Right lung (tissue), 10 donors: ENCODE results near the gene PRDM12. TPM values are rescaled to one million over a fixed set of nuclear protein-coding genes. Genes with fewer than 3 reads are reported as not detected.

ENCODE experiments used
- DNase-seq, 2 donors: peaks; one replicate each; pipeline ENCODE4 v3.0.0-alpha.2; 2013
- long read RNA-seq, 8 donors: transcript quantifications; one replicate each; lab custom pipeline, GENCODE V29; 2026
- polyA plus RNA-seq, 5 donors: library from polyadenylated mRNA; unstranded; fragments of 120-200 nt; gene quantifications; one replicate each; pipeline versions ENCODE4 v1.2.1 to v1.2.3, GENCODE V29; 2013; ENCODE audit warnings: inconsistent platforms in 1 of 5, low replicate concordance in 1 of 5; ENCODE audit not compliant: insufficient read length in 5 of 5, insufficient read depth in 1 of 5

The PRDM12 gene
- not detected for polyA plus RNA-seq
- long read RNA-seq, donor 1 = 0 reads
- long read RNA-seq, donor 2 = 0 reads
- long read RNA-seq, donor 3 = 0 reads
- long read RNA-seq, donor 4 = 0 reads
- long read RNA-seq, donor 5 = 0 reads
- long read RNA-seq, donor 6 = 0 reads
- long read RNA-seq, donor 7 = 0 reads
- long read RNA-seq, donor 8 = 0 reads

DNA sequence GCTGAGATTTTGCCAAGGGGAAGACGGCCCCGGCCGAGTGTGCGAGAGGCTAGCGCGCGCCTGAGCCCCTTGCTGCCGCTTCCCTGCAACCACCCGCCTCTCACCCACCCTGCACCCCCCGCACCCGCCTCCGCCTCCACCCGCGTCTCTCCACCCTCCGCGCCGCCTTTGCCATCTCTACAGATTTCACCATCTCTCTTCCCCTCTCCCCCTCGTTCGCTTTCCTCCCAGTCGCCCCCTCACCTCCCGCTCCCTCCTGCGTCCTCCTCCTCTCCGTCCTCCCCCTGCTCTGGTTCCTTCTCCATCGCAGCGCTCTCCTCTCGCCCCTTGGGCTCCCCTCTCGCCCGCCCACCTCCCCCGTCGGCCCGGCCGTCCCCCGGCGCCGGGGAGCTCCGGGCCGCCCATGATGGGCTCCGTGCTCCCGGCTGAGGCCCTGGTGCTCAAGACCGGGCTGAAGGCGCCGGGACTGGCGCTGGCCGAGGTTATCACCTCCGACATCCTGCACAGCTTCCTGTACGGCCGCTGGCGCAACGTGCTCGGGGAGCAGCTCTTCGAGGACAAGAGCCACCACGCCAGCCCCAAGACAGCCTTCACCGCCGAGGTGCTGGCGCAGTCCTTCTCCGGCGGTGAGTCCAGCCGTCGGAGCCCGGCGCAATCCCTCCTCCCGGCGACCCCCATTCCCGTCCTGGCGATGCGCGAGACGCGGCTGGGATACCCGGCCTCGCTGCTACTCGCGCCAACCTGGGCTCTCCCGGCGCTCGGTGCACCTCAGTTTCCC lies at the start of gene PRDM12:
Gene PRDM12 (plus strand): TSS at position 344 of the 778 bp plus-strand sequence. CDS start 60 bp downstream, at position 404.
- DNase-seq = no peak

DNA sequence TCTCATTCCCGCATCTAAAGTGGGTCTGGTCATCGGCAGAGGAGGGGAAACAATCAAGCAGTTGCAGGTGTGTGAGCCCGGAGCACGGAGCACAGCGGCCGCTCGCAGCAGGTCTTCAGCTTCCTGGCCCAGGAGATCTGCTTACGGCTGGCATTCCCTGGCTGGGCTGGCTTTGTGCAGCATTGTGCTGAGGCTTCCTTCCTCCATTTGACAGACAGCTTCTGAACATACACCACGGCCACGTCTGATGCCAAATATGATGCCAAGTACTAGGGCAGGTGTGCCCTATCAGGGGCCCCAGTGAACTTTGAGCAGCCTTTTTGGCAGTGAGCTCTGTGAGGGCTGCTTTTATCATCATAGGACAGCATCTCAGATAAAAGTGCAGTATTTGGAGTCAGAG lies 47.9 kb upstream of the PRDM12 start:
- no peak for DNase-seq

DNA sequence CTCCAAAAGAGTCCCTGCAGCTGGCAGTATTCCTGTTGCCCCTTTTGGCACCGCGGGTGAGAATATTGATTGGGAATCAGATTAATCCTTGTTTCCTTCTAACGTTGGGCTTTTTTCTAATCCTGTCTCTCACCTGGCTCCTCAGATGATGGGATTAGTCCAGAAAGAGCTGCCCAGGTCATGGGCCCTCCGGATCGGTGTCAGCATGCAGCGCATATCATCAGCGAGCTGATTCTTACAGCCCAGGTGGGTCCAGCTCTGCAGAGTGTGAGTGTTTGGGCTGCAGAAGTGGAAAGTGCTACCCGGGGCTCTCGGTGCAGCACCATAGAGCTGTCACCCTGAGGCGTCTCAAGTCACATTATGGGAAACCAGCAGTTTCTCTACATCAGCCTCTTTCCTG lies 40.9 kb upstream of the PRDM12 start:
- no peak for DNase-seq

DNA sequence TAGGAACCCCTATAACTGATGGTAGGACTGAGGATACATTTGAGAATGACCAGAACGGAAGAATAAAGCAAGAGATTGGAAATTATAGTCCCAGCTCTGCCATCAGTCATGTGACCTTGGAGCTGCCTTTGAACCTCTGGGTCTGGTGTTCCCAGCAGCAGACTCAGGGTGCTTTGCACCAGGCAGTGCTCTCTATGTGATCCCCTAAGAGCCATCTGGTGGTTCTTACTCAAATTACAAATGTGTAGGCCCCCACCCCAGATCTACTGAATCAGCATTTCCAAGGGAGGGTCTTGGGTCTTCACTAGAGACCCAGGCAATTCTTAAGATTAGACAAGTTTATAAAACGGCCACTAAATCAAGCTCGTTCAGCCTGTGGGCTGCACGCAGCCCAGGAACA lies 40.2 kb upstream of the PRDM12 start:
- DNase-seq = no peak

DNA sequence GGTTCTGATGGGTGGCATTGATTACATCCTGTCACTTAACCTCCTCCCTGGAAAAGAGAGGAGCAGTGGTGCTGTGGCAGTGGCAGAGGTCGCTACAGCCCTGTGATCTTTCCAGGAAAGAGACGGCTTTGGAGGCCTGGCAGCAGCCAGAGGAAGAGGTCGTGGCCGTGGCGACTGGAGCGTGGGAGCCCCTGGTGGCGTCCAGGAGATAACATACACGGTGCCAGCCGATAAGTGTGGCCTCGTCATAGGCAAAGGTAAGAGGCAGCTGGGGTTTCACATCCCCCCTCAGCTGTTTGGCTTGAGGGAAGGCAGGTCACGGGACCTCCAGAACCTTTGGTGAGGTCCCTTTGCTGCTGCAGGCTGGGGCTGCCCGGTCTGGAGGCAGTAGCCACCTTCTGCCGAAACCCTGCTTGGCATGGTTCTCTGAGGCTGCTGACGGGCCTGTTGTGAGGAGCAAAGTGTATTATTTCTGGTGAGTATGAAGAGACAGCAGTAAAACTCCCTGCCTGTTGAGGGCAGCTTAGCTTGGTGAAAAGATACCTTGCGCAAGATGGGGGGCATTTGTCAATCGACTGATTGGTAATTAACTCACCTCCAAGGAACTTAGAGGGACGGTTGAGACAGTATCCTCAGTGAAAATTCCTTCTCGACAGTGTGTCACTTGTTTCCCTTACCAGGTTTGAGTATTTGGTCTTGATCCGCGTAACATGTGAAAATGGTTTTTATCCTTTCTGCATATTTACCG lies 38.0 kb upstream of the PRDM12 start:
- no peak for DNase-seq

DNA sequence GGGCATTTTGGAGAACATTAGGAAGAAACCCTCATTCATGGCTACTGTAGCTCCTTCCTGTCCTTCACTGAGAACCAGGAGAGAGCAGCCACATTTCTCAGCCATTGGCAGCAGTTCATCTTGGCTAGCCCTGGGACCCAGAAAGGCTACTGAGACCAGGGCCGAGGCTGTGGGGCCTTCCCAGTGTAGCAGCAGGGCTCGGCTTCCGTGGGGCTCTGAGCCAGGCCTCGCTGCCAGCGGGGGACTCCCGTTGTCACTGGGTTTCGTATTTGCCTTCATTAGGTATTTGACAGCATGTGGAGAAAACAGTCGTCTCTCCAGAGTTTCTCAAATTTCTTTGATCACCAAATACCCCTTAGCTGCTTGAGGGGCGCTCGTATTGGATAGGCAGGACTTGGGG lies 37.3 kb upstream of the PRDM12 start:
- DNase-seq = no peak

DNA sequence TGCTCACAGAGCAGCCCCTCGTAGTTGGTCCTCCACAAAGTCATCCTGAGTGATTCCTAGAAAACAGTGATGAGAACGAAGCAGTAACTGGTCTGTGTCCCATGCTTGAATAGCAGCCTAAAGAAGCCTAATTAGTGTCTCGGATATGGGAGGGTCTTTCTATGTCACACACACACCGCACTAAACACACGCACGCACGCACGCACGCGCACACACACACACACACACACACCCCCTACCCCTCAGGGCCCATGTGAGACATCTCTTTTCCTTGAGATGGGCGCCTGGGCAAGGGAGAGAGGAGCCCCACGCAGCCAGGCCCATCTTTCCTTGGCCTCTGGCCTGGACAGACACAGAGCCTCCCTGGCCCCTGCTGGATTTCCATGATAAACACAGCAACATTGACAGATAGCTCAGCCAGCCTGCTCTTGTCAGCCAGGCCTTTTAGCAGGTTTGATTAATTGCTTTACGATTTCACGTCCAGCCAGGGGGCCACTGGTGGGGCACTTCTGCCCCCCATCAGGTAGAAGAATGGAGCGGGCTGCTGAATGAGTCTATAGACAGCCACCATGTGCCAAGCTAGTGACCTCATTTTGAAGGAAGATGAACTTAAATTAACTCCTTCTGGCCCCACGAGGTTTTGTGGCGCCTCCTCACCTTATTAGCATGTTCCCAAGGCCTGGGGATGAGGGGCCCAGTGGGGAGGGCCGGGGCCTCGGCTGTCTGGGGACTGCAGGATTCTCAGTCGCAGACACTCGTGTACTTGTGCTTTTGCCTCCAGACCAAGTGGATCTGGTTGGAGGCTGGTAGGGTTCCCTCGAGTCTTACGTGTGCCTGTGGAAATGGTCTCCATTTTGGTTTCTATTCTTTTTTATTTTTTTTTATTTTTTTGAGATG lies 36.2 kb upstream of the PRDM12 start:
- no peak for DNase-seq

DNA sequence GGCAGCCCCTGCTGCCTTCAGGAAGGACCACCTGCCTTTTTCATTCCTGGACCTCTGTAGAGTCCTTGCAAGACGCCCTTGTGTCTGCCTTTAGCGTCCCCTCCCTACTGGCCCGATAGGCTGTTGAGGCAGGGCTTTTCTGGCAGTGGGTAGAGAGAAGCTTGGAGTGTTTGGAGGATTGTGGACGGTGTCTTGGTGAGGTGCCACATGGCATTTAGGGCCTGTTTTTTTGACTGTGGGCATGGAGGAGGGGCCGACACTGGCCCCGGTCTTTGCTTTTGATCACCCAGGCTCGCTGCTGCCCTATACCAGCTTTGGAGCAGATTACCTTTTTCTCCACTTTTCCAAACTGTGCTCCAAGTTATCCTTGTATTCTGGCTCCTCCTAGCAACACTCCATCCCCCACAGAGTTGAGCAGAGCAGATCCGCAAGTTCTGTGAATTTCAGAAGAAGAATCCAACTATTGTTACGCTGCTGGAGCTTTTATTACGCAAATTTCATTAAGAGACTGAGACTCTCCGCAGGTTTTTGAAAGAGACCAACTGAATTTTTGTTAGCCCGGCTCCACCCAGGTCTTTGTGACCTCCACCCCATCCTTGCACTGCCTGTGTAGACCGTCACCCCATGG lies 34.8 kb upstream of the PRDM12 start:
- no peak for DNase-seq

DNA sequence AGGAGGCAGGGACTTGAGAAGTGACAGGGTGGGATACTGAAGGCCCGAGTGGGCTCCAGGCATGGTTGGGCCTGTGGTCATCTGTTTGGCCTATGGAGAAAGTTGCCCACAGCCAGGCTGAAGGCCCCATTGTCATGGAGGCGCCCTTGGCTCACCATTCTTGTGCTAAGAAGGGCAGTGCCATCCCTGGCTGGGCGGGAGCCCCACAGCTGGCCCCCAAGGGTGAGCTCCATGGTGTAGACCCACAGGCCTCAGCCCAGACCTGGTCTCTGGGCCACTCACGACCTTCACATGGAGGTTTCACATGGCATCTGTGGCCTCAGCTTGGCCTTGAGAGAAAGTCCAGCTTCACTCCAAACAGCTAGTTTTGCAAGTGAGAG lies 34.3 kb upstream of the PRDM12 start:
- no peak for DNase-seq

DNA sequence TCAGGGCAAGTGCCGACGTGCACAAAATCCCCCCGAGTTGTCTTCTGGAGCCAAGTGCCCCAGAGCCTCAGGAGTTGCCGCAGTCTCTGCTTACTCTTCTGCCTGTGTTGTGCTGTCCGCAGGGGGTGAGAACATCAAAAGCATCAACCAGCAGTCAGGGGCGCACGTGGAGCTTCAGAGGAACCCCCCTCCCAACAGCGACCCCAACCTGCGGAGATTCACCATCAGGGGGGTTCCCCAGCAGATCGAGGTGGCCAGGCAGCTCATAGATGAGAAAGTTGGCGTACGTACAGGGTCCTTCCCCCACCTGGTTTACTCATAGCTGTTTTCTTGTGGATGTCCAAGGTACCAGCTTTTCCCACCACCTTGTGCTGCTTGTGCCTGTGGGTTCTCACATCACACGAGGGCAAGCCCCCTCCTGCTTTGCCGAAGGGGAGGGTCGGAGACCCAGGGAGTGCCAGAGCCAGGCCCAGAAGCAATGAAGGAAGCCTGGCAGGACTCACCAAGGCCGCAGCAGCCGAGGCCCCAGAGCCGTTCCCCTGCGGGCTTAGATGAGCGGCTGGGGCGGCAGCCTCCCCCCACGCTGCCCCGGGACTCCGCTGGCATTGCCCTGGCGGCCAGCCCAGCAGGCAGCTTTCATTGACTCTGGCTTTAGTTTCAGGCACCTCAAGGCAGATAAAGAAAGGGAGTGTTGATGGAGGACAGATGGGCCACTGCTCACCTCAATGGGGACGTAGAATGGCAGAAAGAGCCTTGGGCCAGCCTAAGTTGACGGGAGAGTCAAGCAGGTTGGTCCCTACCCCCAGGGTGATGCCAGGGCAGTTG lies 33.7 kb upstream of the PRDM12 start:
- no peak for DNase-seq

DNA sequence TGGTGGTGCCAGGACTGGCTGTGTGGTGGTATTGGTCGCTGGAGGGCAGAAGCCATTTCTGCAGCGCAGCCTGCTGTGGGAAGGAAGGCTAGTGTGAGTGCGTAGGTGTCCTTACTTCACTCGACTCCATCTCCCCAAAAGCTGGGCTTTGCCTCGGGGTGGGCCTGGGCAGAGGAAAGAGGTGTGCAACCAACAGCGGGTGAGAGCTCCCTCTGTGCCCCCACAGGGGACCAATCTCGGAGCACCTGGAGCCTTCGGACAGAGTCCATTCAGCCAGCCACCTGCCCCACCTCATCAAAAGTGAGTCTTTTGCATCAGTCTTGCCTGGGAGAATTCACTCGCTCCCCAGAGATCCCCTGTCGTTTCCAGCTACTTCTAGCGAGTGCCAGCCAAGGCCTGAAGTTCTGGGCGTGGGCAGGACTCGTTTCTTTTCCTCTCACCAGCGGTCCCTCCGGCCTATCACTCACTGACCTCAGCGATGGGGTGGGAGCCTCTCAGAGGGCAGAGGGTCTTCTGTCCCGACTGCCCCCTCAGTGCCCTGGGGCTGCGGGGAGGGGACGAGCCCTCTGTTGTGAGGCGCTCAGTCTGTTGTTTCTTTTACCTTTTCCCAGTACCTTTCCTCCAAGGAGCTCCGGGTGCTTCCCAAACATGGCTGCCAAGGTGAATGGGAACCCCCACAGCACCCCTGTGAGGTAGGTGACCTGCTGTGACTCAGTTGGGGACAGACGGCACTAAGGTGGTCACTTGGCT lies 32.9 kb upstream of the PRDM12 start:
- no peak for DNase-seq

DNA sequence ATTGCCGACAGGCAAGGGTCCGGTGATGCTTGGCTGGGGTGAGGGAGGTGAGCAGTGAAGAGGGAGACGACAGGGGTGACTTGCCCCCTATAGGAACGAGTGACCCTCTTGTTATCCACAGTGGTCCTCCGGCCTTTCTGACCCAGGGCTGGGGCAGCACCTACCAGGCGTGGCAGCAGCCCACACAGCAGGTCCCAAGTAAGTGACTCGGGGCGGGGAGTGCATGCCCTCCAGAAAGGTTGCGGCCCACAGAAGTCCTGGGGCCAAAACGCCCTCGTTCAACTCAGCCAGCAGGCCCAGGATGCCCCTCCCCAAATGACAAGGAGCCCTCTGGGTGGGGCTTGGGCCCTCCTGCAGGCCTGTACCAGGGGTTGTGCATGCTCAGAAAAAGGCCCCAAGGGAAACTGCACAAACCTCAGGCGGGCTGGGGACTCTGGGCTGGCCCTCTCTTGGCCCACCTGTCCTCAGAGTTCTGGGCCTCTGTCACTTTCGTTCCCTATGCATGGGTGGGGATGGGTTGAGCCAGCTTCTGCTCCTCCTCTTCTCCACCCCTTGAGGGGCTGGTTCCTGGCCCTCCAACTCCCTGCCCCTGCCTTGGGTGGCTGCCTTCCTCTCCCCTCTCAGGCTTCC lies 32.2 kb upstream of the PRDM12 start:
- DNase-seq = no peak

DNA sequence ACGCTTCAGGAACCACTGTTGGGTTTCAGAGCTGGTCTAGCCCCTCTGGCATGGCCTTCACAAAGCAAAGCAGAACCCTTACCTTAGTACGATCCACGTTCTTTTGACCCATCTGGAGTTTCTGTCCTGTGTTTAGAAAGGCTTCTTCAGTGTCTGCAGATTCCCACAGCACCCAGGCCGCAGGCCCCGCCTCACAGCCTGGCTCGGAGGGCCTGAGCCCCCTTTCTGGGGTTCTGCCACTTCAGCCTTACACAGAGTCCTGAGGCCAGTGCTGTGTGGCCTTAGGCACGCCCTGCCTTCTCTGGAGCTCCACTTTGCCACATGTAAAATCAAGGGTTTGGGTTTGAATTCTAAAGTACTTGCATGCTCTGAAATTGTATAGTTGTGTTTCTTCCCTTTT lies 31.6 kb upstream of the PRDM12 start:
- no peak for DNase-seq

DNA sequence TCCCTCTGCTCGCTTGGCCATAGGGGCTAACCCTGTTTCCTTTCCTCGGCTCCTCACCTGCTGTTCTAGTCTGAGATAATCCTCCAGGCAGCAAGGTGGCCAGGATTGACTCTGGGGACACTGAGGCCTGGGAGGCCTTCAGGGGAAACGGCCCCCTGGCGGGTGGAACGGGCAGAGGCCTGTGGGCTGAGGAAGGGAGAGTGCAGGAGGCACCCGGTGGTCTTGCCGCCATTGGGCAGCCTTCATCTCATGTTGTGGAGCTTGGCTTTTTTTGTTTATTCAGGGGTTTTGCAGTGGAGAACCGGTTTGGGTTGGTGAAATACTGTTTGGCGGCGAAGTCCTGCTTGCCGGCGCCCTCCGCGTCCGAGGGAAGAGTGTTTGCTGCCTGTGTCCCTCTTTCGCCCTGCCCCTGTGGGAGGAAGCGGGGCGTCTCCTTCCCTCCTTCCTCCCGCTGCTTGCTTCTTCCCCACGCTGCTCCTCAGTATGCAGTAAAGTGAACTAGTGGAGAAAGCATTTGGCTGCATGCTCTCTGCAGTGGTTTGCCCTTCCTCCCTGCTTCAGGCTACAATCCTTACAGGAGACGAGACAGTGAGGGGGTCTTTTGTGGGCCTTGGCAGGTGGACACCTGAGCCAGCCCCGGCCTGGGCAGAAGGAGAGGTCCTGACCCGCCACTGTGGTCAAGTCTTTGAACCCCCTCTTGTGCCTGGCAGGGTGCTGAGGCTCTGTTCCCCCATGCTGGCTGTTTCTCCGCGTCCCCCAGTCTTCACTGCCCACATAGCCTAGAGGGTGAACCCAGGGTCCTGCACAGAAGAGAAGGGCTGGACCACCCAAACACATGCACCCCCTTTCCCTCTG lies 30.8 kb upstream of the PRDM12 start:
- DNase-seq = no peak

DNA sequence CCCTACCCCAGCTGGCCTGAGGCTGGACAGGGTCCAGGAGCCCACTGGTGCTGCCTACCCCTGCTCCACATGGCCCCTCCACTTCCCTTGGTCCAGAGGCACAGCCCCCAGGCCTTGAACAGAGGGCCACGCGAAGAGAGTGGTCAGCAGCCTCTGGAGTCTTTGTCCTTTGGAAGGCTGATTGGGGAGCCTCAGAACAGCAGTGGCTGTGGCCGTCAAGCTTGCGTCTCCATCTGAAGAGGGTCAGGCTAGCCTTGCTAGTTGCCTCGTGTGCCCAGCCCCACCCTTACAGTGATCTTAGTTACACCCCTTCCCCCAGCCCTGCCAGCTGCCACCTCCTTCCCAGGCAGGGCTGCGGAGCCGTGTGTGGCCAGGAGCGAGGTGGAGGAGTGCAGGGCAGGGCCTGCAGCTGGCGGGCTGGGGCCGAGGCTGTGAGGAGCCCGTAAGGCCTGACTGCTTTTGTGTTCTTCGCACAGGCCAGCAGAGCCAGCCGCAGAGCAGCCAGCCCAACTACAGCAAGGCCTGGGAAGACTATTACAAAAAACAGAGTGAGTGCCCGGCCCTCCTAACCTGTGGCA lies 30.1 kb upstream of the PRDM12 start:
- no peak for DNase-seq

DNA sequence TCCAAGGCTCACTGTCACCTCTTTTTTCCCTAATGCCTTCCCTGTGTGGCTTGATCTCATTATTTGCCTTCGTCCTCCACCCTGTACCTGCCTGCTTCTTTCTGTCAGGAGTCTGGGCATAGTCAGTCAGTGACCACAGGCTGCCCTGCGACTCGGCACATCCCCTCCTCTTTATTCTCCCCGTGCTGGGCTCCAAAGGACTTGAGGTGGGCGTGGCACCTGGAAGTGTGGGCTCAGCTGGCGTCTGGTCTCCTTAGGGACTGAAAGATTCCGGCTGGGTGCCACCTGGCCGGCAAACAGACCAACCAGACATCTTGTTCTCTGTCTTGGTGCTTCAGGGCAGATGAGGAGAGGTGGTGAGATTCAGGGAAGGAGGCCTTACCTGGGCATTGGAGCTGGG lies 29.6 kb upstream of the PRDM12 start:
- no peak for DNase-seq

DNA sequence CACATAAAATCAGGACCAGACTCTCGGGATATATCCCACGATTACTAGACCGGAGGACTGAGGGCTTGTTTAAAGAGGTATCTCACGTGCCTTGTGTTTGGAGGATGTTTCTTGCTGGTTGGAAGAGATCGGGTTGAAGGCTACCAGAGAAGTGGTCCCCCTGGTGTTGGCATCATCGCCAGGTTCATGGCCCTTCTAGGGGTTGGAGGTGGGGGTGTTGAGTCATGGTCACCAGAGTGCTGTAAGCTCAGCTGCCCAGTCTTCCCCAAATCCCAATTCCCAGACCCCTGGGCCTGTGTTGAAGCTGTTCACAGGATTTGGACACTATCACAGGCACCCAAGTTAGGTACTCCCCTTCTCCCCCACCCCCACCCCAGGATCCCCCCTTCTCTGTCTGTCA lies 29.1 kb upstream of the PRDM12 start:
- DNase-seq = no peak
